Nasal cavity respiratory epithelium epithelial cell of viscerocranial mucosa (primary cell): ENCODE results near the gene KRTAP4-8. TPM values are rescaled to one million over a fixed set of nuclear protein-coding genes. Genes with fewer than 3 reads are reported as not detected.

ENCODE experiments used
- total RNA-seq: library from RNA; depleted of rRNA; stranded (reverse); fragments of >200 nt; gene quantifications from 2 replicates; pipeline ENCODE4 v1.2.3, GENCODE V29; 2014

KRTAP4-8 gene
- total RNA-seq: not detected in 2 replicates

DNA sequence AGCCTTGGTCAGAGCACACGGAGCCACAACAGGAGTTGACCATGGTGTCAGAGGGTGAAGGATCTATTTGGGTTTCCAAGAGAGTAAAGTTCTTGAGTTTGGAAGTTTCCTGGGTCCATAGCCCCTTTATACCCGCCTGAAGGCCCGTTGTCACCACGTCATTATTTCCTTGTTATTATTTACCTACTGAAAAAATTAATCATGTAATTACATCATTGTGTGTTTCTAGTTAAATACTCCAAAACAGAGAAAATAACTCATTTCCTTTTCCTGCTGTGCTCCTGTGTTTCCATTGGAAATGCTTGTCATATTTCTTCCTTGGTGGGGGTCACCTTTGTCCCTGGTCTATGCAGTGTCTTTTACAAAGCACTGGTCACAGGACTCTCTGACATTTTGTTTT is at the start of gene KRTAP4-8:
KRTAP4-8 (minus strand) TSS at position 101 of the 400 bp plus-strand sequence; CDS start at position 43, 58 bp downstream.

GRCh38 chr17:41140360-41141131 is 42.6 kb upstream of the KRTAP4-8 start, which contains the start of gene KRTAP4-6:
KRTAP4-6 (minus strand) TSS chr17:41140544; CDS start chr17:41140487, 57 bp downstream.

GRCh38 chr17:41123991-41124371 is 26.0 kb upstream of the KRTAP4-8 start, which contains the start of gene KRTAP4-12:
KRTAP4-12 (minus strand) TSS chr17:41124182; CDS start chr17:41124122, 60 bp downstream.

DNA sequence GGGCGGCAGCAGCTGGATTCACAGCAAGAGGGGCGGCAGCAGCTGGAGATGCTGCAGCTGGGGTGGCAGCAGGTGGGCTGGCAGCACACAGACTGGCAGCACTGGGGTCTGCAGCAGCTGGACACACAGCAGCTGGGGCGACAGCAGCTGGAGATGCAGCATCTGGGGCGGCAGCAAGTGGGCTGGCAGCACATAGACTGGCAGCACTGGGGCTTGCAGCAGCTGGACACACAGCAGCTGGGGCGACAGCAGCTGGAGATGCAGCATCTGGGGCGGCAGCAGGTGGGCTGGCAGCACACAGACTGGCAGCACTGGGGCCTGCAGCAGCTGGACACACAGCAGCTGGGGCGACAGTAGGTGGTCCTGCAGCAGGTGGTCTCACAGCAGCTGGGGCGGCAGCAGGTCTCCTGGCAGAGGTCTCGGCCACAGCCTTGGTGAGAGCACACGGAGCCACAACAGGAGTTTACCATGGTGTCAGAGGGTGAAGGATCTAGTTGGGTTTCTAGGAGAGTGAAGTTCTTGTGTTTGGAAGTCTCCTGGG is 20.0 kb upstream of the KRTAP4-8 start, which contains the start of gene KRTAP4-11:
KRTAP4-11 (minus strand) TSS at position 528 of the 541 bp plus-strand sequence; CDS start at position 470, 58 bp downstream.

GRCh38 chr17:41105347-41105746 is 7.4 kb upstream of the KRTAP4-8 start, which contains the start of gene KRTAP4-9:
KRTAP4-9 (plus strand) TSS chr17:41105389; CDS start chr17:41105389, 0 bp downstream.

DNA sequence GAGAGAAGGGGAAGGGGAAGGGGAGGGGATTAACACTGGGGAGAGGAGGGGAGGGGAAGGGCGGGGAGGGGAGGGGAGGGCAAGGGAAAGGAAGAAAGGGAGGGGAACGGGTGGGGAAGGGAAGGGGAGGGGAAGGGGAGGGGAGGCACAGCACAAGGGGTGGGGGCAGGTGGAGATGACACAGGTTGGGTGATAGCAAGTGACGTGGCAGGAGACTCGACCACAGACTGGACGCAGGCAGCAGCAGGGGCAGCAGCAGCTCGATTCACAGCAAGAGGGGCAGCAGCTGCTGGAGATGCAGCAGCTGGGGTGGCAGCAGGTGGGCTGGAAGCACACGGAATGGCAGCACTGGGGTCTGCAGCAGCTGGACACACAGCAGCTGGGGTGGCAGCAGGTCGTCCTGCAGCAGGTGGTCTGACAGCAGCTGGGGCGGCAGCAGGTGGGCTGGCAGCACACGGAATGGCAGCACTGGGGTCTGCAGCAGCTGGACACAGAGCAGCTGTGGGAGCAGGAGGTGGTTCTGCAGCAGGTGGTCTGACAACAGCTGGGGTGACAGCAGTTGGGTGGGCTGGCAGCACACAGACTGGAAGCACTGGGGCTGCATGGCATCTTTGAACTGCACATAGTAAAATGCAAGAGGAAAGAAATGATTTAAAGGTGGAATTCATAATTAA is 3.8 kb upstream of the KRTAP4-8 start, which contains the start of gene KRTAP4-16:
KRTAP4-16 (minus strand) TSS at position 624 of the 674 bp plus-strand sequence; CDS start at position 624, 0 bp downstream.

GRCh38 chr17:41084100-41084856 is 13.7 kb downstream of the KRTAP4-8 start, which contains the start of gene KRTAP4-7:
KRTAP4-7 (plus strand) TSS chr17:41084150; CDS start chr17:41084207, 57 bp downstream.

DNA sequence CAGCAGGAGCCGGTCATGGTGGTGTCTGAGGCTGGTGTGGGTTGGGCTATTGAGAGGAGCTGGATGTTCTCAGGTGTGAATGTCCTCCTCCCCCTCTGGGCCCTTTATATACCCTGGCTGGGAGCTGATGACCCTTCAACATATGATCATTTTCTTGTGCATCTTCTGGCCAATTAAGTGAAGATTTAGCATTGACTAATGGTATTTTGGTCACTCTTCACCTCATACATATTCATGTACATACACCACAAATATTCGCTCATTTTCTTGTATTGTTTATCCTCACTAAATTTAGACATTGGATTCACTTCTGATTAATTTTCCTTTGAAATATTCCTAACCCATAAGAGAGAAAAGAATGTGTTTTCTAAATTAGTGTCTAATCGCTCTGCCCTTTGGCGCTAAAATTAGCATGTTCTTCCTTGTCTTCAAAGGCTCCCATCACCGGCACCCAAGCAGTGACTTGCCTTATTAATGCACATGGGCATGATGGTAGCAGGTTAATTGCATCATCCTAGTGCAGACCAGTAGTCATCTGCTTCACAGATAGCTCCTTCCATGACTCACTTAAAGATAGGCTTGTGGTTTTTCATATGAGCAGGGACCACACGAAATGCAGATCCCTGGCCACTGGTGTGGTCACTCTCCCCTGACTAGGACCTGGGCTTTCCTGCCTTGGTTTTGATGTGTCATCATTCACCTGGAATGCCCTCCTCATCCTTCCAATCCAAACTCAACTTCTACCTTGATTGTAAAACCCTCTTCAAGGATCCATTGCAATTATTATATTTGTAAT is 31.9 kb downstream of the KRTAP4-8 start, which contains the start of gene KRTAP2-4:
KRTAP2-4 (minus strand) TSS at position 51 of the 796 bp plus-strand sequence; CDS start at position 17, 34 bp downstream.

DNA sequence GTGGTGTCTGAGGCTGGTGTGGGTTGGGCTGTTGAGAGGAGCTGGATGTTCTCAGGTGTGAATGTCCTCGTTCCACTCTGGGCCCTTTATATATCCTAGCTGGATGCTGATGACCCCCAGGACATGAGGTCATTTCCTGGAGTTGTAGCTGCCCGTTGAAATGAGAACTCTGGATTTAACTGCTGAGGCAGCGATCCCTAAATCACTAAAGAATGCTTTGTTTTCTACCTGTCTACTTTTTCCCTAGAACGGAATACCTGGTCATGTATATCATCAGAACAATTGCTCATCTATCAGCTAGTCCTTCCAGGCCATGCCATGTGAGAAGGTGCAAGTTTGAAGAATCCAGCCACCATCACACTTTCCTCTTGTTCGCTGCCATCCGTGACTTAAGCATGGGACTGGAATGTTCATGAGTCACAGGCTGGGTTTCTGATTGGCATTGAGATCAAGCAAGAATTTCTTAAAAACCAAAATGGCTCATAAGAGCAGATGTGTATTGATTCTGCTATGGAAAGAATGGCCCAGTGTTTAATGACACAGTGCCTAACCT is 37.8 kb downstream of the KRTAP4-8 start, which contains the start of gene KRTAP2-3:
KRTAP2-3 (minus strand) TSS at position 63 of the 553 bp plus-strand sequence. CDS start 64 bp downstream, outside the sequence.

DNA sequence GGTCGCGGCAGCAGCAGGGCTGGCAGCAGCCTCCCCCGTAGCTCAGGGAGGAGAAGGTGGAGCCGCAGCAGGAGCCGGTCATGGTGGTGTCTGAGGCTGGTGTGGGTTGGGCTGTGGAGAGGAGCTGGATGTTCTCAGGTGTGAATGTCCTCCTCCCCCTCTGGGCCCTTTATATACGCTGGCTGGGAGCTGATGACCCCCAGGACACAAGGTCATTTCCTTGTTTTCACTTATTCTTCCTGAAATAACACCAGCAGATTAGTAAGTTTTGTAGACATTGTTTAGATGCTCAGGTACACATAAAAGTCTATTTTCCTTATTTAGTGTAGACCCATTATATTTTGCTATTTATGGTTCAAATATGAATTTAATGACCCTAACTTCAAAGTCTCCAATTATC is 42.8 kb downstream of the KRTAP4-8 start, which contains the start of gene KRTAP2-2:
KRTAP2-2 (minus strand) TSS at position 101 of the 400 bp plus-strand sequence; CDS start at position 82, 19 bp downstream.

Other genes with a start within 250 kb of the KRTAP4-8 start
- gene KRT12, start 230.9 kb downstream of the KRTAP4-8 start, total RNA-seq: not detected in 2 replicates
- gene KRT20, start 212.9 kb downstream of the KRTAP4-8 start, total RNA-seq: not detected in 2 replicates
- 27.3 and 86.5 TPM in 2 replicates for gene KRT23, start 160.5 kb downstream of the KRTAP4-8 start, total RNA-seq
- gene KRT39, start 131.2 kb downstream of the KRTAP4-8 start, total RNA-seq: 0.28 TPM in 1 of 2 replicates, not detected in the other
- gene KRT40, start 113.8 kb downstream of the KRTAP4-8 start, total RNA-seq: 0.36 TPM in 1 of 2 replicates, not detected in the other
- not detected in 2 replicates for gene KRTAP3-3, start 104.0 kb downstream of the KRTAP4-8 start, total RNA-seq
- not detected in 2 replicates for gene KRTAP3-2, start 98.2 kb downstream of the KRTAP4-8 start, total RNA-seq
- gene KRTAP3-1, start 89.0 kb downstream of the KRTAP4-8 start, total RNA-seq: not detected in 2 replicates
- gene KRTAP1-5, start 70.9 kb downstream of the KRTAP4-8 start, total RNA-seq: not detected in 2 replicates
- not detected in 2 replicates for gene KRTAP1-4, start 67.9 kb downstream of the KRTAP4-8 start, total RNA-seq
- not detected in 2 replicates for gene KRTAP1-3, start 63.3 kb downstream of the KRTAP4-8 start, total RNA-seq
- not detected in 2 replicates for gene KRTAP1-1, start 56.7 kb downstream of the KRTAP4-8 start, total RNA-seq
- gene KRTAP2-1, start 50.8 kb downstream of the KRTAP4-8 start, total RNA-seq: not detected in 2 replicates
- gene KRTAP2-2, start 42.9 kb downstream of the KRTAP4-8 start, total RNA-seq: not detected in 2 replicates
- gene KRTAP2-3, start 38.0 kb downstream of the KRTAP4-8 start, total RNA-seq: 0.93 TPM in 1 of 2 replicates, not detected in the other
- gene KRTAP2-4, start 32.3 kb downstream of the KRTAP4-8 start, total RNA-seq: not detected in 2 replicates
- not detected in 2 replicates for gene KRTAP4-7, start 14.0 kb downstream of the KRTAP4-8 start, total RNA-seq
- not detected in 2 replicates for gene KRTAP4-16, start 4.1 kb upstream of the KRTAP4-8 start, total RNA-seq
- not detected in 2 replicates for gene KRTAP4-9, start 7.2 kb upstream of the KRTAP4-8 start, total RNA-seq
- not detected in 2 replicates for gene KRTAP4-11, start 20.2 kb upstream of the KRTAP4-8 start, total RNA-seq
- gene KRTAP4-12, start 26.0 kb upstream of the KRTAP4-8 start, total RNA-seq: not detected in 2 replicates
- not detected in 2 replicates for gene KRTAP4-6, start 42.4 kb upstream of the KRTAP4-8 start, total RNA-seq
- not detected in 2 replicates for gene KRTAP4-5, start 51.7 kb upstream of the KRTAP4-8 start, total RNA-seq
- not detected in 2 replicates for gene KRTAP4-4, start 62.6 kb upstream of the KRTAP4-8 start, total RNA-seq
- gene KRTAP4-3, start 70.1 kb upstream of the KRTAP4-8 start, total RNA-seq: not detected in 2 replicates
- not detected in 2 replicates for gene KRTAP4-2, start 80.1 kb upstream of the KRTAP4-8 start, total RNA-seq
- gene KRTAP4-1, start 86.8 kb upstream of the KRTAP4-8 start, total RNA-seq: not detected in 2 replicates
- gene KRTAP9-1, start 91.7 kb upstream of the KRTAP4-8 start, total RNA-seq: not detected in 2 replicates
- gene KRTAP9-2, start 128.5 kb upstream of the KRTAP4-8 start, total RNA-seq: not detected in 2 replicates
- not detected in 2 replicates for gene KRTAP9-3, start 134.3 kb upstream of the KRTAP4-8 start, total RNA-seq
- gene KRTAP9-8, start 139.9 kb upstream of the KRTAP4-8 start, total RNA-seq: not detected in 2 replicates
- gene KRTAP9-4, start 151.5 kb upstream of the KRTAP4-8 start, total RNA-seq: not detected in 2 replicates
- gene KRTAP9-9, start 157.2 kb upstream of the KRTAP4-8 start, total RNA-seq: not detected in 2 replicates
- not detected in 2 replicates for gene KRTAP9-6, start 167.2 kb upstream of the KRTAP4-8 start, total RNA-seq
- not detected in 2 replicates for gene KRTAP9-7, start 177.6 kb upstream of the KRTAP4-8 start, total RNA-seq
- not detected in 2 replicates for gene KRTAP29-1, start 204.7 kb upstream of the KRTAP4-8 start, total RNA-seq
- not detected in 2 replicates for gene KRTAP16-1, start 211.2 kb upstream of the KRTAP4-8 start, total RNA-seq
- not detected in 2 replicates for gene KRTAP17-1, start 217.6 kb upstream of the KRTAP4-8 start, total RNA-seq